RWPE1 (cell line): ENCODE results near the gene CLOCK.
"Not testable (repeated sequence)": the region's sequence is repeated elsewhere in the genome, so short reads cannot be mapped to it uniquely, and the experiment has no call there.

Source experiments
- CTCF ChIA-PET: fragments of 350-600 bp; sonication (Branson Sonifier 250); formaldehyde crosslinking; extraction: SDS; loops from one replicate; lab custom pipeline; 2021; lab: Yijun Ruan, JAX
- POLR2A ChIA-PET: fragments of 400-600 bp; formaldehyde crosslinking; extraction: SDS; loops from one replicate; lab custom pipeline; 2020; ENCODE audit warnings: antibody characterized with exemption; ENCODE audit not compliant: low non-redundant PET; lab: Yijun Ruan, JAX
- DNase-seq: peaks from one replicate; pipeline ENCODE4 v3.0.0; 2012; ENCODE audit warnings: low spot score
- H3K27ac ChIP-seq: fragments of 450-650 bp; 2 replicates; pipeline ENCODE4 v1.5.1; 2017
- TF ChIP-seq, protein P1 (sequence below): fragments of 450-650 bp; conservative IDR thresholded peaks from 2 replicates; pipeline ENCODE4 v1.5.1; 2017; ENCODE audit warnings: low read depth, mild to moderate bottlenecking

CLOCK gene

DNA sequence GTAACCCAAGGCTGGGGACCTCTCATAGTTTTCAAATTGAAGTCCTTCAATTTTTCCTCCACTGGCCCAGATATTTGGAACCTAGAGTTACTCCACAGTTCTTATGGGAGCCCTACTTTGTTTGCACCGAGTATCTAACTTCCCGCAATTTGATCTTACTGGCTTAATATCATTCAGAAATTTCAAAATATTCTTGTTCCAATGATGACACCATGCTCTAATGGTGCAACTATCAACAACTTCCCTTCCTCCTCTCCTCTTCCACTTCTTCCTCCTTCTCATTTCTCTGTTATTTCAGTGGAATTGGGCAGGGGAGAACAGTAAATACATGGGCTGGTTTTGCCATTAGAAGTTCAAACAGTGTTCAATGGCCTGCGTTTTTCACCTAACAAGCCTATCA is 25.1 kb upstream of the CLOCK start:
- CTCF ChIA-PET, result no interaction called here

DNA sequence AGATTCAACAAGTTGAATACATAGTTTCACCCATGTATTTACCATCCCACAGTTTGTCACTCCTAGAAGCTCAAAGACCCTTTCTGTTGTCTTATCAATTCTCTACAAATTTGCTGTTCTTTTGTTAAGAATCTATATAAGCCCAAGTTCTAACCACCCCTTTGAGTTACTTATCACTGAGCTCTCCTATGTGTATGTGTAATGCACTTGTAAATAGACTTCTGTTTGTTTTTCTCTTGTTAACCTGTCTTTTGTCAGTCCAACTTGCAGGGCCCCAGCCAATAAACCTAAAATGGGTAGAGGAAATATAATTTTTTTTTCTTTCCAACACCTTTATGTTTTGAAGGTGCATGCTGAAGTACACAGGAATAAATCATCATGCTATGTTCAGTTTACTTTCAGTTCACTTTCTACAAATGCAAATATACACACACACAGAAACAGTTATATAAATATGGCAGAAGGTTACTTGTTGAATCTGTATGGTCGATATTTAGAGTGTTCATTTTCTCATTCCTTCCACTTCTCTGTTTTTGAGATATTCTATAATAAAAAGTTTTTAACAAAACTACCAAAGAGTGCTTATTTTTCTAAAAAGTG is 22.3 kb upstream of the CLOCK start:
- no peak overlapping the region for H3K27ac ChIP-seq
- ChIA-PET POLR2A (no interaction called here), CTCF (no interaction called here)
- no peak for DNase-seq
- TF ChIP-seq, protein P1, sequence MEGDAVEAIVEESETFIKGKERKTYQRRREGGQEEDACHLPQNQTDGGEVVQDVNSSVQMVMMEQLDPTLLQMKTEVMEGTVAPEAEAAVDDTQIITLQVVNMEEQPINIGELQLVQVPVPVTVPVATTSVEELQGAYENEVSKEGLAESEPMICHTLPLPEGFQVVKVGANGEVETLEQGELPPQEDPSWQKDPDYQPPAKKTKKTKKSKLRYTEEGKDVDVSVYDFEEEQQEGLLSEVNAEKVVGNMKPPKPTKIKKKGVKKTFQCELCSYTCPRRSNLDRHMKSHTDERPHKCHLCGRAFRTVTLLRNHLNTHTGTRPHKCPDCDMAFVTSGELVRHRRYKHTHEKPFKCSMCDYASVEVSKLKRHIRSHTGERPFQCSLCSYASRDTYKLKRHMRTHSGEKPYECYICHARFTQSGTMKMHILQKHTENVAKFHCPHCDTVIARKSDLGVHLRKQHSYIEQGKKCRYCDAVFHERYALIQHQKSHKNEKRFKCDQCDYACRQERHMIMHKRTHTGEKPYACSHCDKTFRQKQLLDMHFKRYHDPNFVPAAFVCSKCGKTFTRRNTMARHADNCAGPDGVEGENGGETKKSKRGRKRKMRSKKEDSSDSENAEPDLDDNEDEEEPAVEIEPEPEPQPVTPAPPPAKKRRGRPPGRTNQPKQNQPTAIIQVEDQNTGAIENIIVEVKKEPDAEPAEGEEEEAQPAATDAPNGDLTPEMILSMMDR, result no peak

More for the DNA sequence above, 25.1 kb upstream of the CLOCK start:
- no peak for DNase-seq
- H3K27ac ChIP-seq, result no peak overlapping the region
- TF ChIP-seq, protein P1, result no peak
- POLR2A ChIA-PET, result no interaction called here

DNA sequence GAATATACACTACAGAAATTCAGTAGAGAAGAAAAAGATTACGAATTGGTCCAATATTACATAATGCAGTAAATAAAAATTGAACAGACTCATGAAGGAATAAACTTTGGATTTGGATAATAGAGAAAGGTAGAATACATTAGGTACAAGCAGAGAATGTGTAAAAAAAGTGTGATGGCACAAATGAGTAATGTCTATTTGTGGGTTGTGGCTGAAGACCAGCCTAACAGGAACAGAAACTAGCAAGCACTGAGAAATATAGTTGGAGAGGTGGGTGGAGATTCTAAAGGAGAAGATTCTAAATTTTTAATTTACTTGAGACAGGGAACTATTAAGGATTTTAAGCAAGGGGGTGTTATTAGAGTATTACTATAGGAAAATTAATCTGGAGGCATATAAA is 15.2 kb upstream of the CLOCK start:
- H3K27ac ChIP-seq, result no peak overlapping the region
- TF ChIP-seq, protein P1, result no peak
- POLR2A ChIA-PET, result no interaction called here
- CTCF ChIA-PET, result interaction anchor here (0.6 kb wide), 1 partner anchor 28 kb away, joined by 3 read pairs; no protein-coding TSS in a partner anchor
- no peak for DNase-seq

DNA sequence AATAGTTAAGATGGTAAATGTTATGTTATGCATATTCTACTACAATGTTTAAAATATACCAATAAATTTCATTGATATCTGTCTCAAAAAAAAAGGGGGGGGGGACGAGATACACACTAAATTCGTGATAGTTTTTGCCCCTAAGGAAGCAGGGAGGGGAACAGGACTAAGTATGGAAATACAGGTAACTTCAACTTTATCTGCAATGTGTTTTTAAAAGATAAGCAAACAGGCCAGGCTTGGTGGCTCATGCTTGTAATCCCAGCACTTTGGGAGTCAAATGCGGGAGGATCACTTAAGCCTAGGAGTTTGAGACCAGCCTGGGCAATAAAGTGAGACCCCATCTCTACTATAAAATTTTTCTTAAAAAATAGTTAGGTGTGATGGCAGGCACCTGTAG is 13.4 kb upstream of the CLOCK start:
- POLR2A ChIA-PET, result no interaction called here
- CTCF ChIA-PET, result no interaction called here

DNA sequence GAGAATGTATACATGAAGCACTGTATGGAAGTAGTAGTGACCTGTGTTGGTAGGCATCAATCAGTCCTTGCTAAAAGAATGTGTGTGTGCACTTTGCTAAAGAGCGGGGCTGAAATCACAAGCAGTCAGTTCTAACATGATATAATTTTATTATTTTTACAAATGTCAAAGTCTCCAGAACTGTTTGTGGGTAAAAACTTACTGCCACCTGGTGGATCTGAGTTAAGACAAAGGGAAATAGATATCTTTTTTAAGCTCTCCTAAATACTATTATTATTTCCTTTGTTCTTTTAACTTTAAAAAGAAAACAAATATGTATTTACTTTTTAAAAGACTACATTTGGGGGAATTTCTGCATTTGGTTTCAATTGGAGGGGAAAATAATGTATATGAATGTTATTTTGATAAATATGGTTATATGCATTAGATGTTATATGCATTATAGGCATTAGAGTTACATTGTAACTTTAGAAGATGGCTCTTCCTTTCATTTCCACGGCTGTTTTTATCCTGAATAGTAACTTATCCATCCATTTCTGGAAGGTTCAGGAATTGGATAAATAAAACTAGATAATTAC is 7.8 kb upstream of the CLOCK start:
- CTCF ChIA-PET, result interaction anchor here (0.6 to 1.0 kb wide), 5 partner anchors 81 to 487 kb away, joined by 3 to 5 read pairs (median 4); partner anchors contain the start of gene NMU
- DNase-seq, result peak; percentile 34

More for the DNA sequence above, 13.4 kb upstream of the CLOCK start:
- TF ChIP-seq, protein P1, result no peak
- no peak overlapping the region for H3K27ac ChIP-seq
- DNase-seq, result no peak

DNA sequence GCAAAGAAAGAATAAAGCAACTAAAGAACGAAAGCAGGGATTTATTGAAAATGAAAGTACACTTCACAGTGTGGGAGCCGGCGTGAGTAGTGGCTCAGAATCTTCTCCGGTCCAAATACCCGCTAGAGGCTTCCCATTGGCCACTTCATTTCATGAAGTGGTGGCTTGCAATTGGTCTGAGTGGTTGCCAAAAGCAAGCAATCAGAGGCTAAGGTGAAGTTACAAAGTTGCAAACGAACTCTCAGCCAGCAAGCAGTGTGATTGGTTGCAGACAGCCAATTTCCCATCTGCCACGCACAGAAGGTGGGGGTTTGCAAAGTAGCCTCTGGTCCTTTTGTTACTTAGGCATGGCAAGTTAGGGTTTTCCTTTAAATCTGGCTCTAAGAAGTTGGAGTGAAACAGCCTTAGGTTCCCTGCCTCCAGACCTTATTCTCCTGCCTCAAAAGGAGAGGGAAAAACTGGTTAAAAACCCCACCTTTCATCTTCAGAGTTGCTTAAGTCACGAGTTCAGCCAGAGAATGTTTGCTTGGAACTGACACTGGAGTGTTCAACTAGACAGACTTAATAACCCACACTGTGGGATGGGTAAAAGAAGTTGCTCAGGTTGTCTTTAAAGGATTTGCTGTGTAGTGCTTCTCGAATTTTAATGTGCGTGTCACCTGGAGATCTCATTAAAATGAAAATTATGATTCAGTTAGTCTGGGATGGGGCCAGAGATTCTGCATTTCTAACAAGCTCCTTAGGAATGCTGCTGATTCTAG is 6.9 kb upstream of the CLOCK start:
- no peak for DNase-seq
- no peak overlapping the region for H3K27ac ChIP-seq
- CTCF ChIA-PET, result interaction anchor here (0.7 kb wide), 2 partner anchors 16 to 150 kb away, joined by 3 to 5 read pairs; no protein-coding TSS in a partner anchor
- TF ChIP-seq, protein P1, result no peak
- POLR2A ChIA-PET, result no interaction called here

More for the DNA sequence above, 7.8 kb upstream of the CLOCK start:
- POLR2A ChIA-PET, result no interaction called here
- TF ChIP-seq, protein P1, result peak; percentile 37
- no peak overlapping the region for H3K27ac ChIP-seq

DNA sequence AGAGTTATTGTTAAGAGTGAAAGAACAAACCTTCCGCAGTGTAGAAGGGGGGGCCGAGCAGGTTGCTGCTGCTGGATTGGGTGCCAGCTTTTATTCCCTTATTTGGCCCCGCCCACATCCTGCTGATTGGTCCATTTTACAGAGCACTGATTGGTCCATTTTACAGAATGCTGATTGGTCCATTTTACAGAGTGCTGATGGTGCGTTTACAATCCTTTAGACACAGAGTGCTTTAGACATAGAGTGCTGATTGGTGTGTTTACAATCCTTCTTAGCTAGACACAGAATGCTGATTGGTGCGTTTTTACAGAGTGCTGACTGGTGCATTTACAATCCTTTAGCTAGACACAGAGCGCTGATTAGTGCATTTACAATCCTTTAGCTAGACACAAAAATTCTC is 5.3 kb upstream of the CLOCK start:
- H3K27ac ChIP-seq, CTCF ChIA-PET, POLR2A ChIA-PET, DNase-seq: not testable (repeated sequence)
